K562 (cell line): Measurements from ENCODE around the gene RGS17. TPM values are rescaled to one million over a fixed set of nuclear protein-coding genes. Genes with fewer than 3 reads are reported as not detected.

Source experiments
- ATAC-seq: fragments of 200-7000 bp; cut with Tn5 transposase; 3 replicates; pipeline ENCODE4 v1.9.1; 2020; ENCODE audit warnings: moderate library complexity
- BruUV-seq: library from RNA; stranded (reverse); fragments of 400-500 nt; replicated peaks from 2 replicates; lab custom pipeline; 2021; lab: Mats Ljungman, UMichigan
- CTCF ChIA-PET: fragments of 300-600 bp; formaldehyde crosslinking; extraction: SDS; loops from one replicate; lab custom pipeline; 2021; ENCODE audit warnings: low intra/inter-chr PET ratio; lab: Yijun Ruan, JAX
- POLR2A ChIA-PET: fragments of 300-600, 350-650 bp; sonication (Branson Sonifier 250); formaldehyde crosslinking; extraction: SDS; loops from one replicate; lab custom pipeline; 2021; ENCODE audit warnings: antibody characterized with exemption, inconsistent platforms; lab: Yijun Ruan, JAX
- DNase-seq, 4 experiments: peaks; one replicate each; pipeline versions ENCODE4 v3.0.0 to v3.0.0-alpha.2; 2011 to 2018; ENCODE audit warnings: low spot score in 3 of 4, mixed read lengths in 3 of 4; ENCODE audit errors: extremely low read depth in 1 of 4
- FAIRE-seq: peaks from 2 replicates; lab custom pipeline; 2011; peaks lifted over from hg19 to GRCh38; lab: Jason Lieb, UNC
- H2AFZ ChIP-seq: 2 replicates; pipeline ENCODE4 v1.6.0; 2011; ENCODE audit warnings: low read depth, low read length, control low read depth, inconsistent platforms
- H3K27ac ChIP-seq: fragments of 200-600 bp; 3 replicates; pipeline ENCODE4 v1.8.0; 2011; ENCODE audit warnings: low read depth, mild to moderate bottlenecking, control low read depth, inconsistent platforms, low read length, moderate library complexity, mixed read lengths; ENCODE audit errors: extremely low read depth
- H3K27me3 ChIP-seq, 2 experiments: fragments of 300-600 bp in 1 of 2; 2 replicates in 1 of 2; 3 replicates in 1 of 2; pipeline versions ENCODE4 v1.6.0 to v1.8.0; 2011; ENCODE audit warnings: inconsistent platforms in 2 of 2, low read length in 2 of 2, mild to moderate bottlenecking in 1 of 2, mixed read lengths in 1 of 2, moderate library complexity in 1 of 2; ENCODE audit not compliant: control insufficient read depth in 2 of 2, insufficient read depth in 2 of 2
- H3K36me3 ChIP-seq: fragments of 300-600 bp; 3 replicates; pipeline ENCODE4 v1.8.0; 2011; ENCODE audit warnings: mild to moderate bottlenecking, low read length, inconsistent platforms; ENCODE audit not compliant: control insufficient read depth, insufficient read depth
- H3K4me1 ChIP-seq, 2 experiments: fragments of 200-600 bp in 1 of 2; replicated peaks in 1 of 2; 2 replicates in 1 of 2; 3 replicates in 1 of 2; pipeline versions ENCODE4 v1.5.1 to v1.8.0; 2011; ENCODE audit warnings: inconsistent platforms in 2 of 2, low read length in 2 of 2, mild to moderate bottlenecking in 1 of 2, mixed read lengths in 1 of 2, moderate library complexity in 1 of 2; ENCODE audit not compliant: control insufficient read depth in 2 of 2, insufficient read depth in 2 of 2
- H3K4me2 ChIP-seq: 2 replicates; pipeline ENCODE4 v1.6.1; 2011; ENCODE audit warnings: low read length, control low read depth, inconsistent platforms, mixed read lengths; ENCODE audit not compliant: insufficient read depth
- H3K4me3 ChIP-seq: fragments of 200-600 bp; sonication (generic), shearing (Covaris generic); 2 replicates; pipeline ENCODE4 v1.5.1; 2016; ENCODE audit warnings: control low read depth, inconsistent platforms
- H3K79me2 ChIP-seq: fragments of 200-600 bp; 3 replicates; pipeline ENCODE4 v1.8.0; 2011; ENCODE audit warnings: low read length, inconsistent platforms; ENCODE audit not compliant: control insufficient read depth, insufficient read depth
- H3K9ac ChIP-seq, 2 experiments: 2 replicates each; pipeline versions ENCODE4 v1.6.0 to v1.6.1; 2011; ENCODE audit warnings: low read depth in 2 of 2, low read length in 2 of 2, control low read depth in 1 of 2, inconsistent platforms in 1 of 2, mild to moderate bottlenecking in 1 of 2, mixed read lengths in 1 of 2; ENCODE audit not compliant: insufficient read depth in 1 of 2
- H3K9me1 ChIP-seq: one replicate; pipeline ENCODE4 v1.6.0; 2011; ENCODE audit warnings: inconsistent platforms, mild to moderate bottlenecking, low read length, moderate library complexity; ENCODE audit not compliant: control insufficient read depth, insufficient read depth
- H3K9me3 ChIP-seq: replicated peaks from 2 replicates; pipeline ENCODE4 v1.5.1; 2011; ENCODE audit warnings: low read depth, low read length, inconsistent platforms; ENCODE audit not compliant: control insufficient read depth, insufficient read depth
- H4K20me1 ChIP-seq: replicated peaks from 2 replicates; pipeline ENCODE4 v1.6.1; 2011; ENCODE audit warnings: low read length, inconsistent platforms, mixed read lengths; ENCODE audit not compliant: control insufficient read depth, insufficient read depth
- BCL6 ChIP-seq: fragments of 250-450 bp; sonication (Bioruptor Pico); IDR thresholded peaks from 2 replicates; pipeline ENCODE4 v1.4.0; 2020
- E2F5 ChIP-seq: sonication (generic); formaldehyde crosslinking; IDR thresholded peaks from 2 replicates; pipeline ENCODE4 v1.8.0; 2022; ENCODE audit warnings: mild to moderate bottlenecking, missing genetic modification reagents
- ERF ChIP-seq: fragments of 450-650 bp; formaldehyde crosslinking; IDR thresholded peaks from 2 replicates; pipeline ENCODE4 v1.4.0; 2020; ENCODE audit warnings: mild to moderate bottlenecking, mixed read lengths
- ETS2 ChIP-seq: IDR thresholded peaks from 2 replicates; pipeline ENCODE4 v1.6.1; 2016; ENCODE audit warnings: borderline replicate concordance, missing genetic modification characterization, mild to moderate bottlenecking, moderate library complexity, missing compliant biosample characterization; ENCODE audit not compliant: poor library complexity, severe bottlenecking
- HDGF ChIP-seq: fragments of 450-650 bp; IDR thresholded peaks from 2 replicates; pipeline ENCODE4 v1.6.1; 2016
- HEY1 ChIP-seq: fragments of 250-450 bp; sonication (Bioruptor Pico); IDR thresholded peaks from 2 replicates; pipeline ENCODE4 v1.5.0; 2020; ENCODE audit warnings: mild to moderate bottlenecking, moderate library complexity, borderline replicate concordance
- HNRNPL ChIP-seq: fragments of 200-400 bp; formaldehyde crosslinking; IDR thresholded peaks from 2 replicates; pipeline ENCODE4 v1.6.1; 2017; ENCODE audit warnings: low read depth, mild to moderate bottlenecking, low read length
- PREB ChIP-seq: sonication (generic); formaldehyde crosslinking; IDR thresholded peaks from 2 replicates; pipeline ENCODE4 v1.8.1; 2023; ENCODE audit warnings: mild to moderate bottlenecking, missing genetic modification reagents
- SMARCA4 ChIP-seq: fragments of 450-650 bp; IDR thresholded peaks from 2 replicates; pipeline ENCODE4 v1.6.1; 2016
- ZBTB12 ChIP-seq: fragments of 250-450 bp; sonication (Bioruptor Pico); IDR thresholded peaks from 2 replicates; pipeline ENCODE4 v1.4.0; 2020
- ZBTB49 ChIP-seq: sonication (generic); formaldehyde crosslinking; IDR thresholded peaks from 2 replicates; pipeline ENCODE4 v1.8.0; 2022; ENCODE audit warnings: missing genetic modification reagents, mild to moderate bottlenecking, borderline replicate concordance
- ZEB2 ChIP-seq: fragments of 450-650 bp; IDR thresholded peaks from 2 replicates; pipeline ENCODE4 v1.6.1; 2016
- ZNF282 ChIP-seq: sonication (generic); formaldehyde crosslinking; IDR thresholded peaks from 2 replicates; pipeline ENCODE4 v1.8.1; 2023; ENCODE audit warnings: missing genetic modification reagents
- ZNF584 ChIP-seq: fragments of 200-800 bp; sonication (Bioruptor generic); IDR thresholded peaks from 2 replicates; pipeline ENCODE4 v1.6.1; 2016; ENCODE audit warnings: low read depth, mild to moderate bottlenecking, missing genetic modification characterization, missing compliant biosample characterization
- ZNF778 ChIP-seq: fragments of 450-650 bp; formaldehyde crosslinking; IDR thresholded peaks from 2 replicates; pipeline ENCODE4 v1.4.0; 2020; ENCODE audit warnings: mild to moderate bottlenecking, moderate library complexity
- WGBS: fragments of 100-300 bp; shearing (Covaris generic); methylation state at CpG from one replicate; pipeline ENCODE4 v1.1.6; 2016; ENCODE audit warnings: low coverage, mixed read lengths; ENCODE audit not compliant: insufficient coverage; ENCODE audit errors: missing lambda C conversion rate; 5-methylcytosine and 5-hydroxymethylcytosine counted together
- in situ Hi-C: fragments of 300-500 bp; cut with MboI; formaldehyde crosslinking; loops from 4 replicates; pipeline ENCODE4 v1.15.0; 2018; ENCODE audit warnings: inconsistent platforms, mixed read lengths
- intact Hi-C: fragments of 100-400 bp; cut with micrococcal nuclease; formaldehyde crosslinking; loops from 2 replicates; pipeline ENCODE4 v1.14.2; 2022
- polyA plus RNA-seq, 8 experiments: library from polyadenylated mRNA; depleted of rRNA in 4 of 8; stranded (reverse) in 5 of 8; unstranded in 3 of 8; fragments of >200 nt; fragmentation: Nextera tagmentation in 2 of 8; fragmentation: Illumina TruSeq in 1 of 8; extraction: Ambion mirVana in 2 of 8; extraction: Trizol in 1 of 8; gene quantifications; 2 replicates each; pipeline versions ENCODE4 v1.2.1 to v1.2.3, GENCODE V29; 2011 to 2014; ENCODE audit warnings: inconsistent platforms in 1 of 8, missing spikeins in 1 of 8
- total RNA-seq, 7 experiments: library from RNA; depleted of rRNA in 6 of 7; stranded (reverse); fragments of >200 nt in 6 of 7; fragmentation: Illumina TruSeq in 2 of 7; extraction: Trizol in 2 of 7; gene quantifications; 2 replicates each; pipeline versions ENCODE4 v1.2.1 to v1.2.3, GENCODE V29; 2011 to 2021; ENCODE audit warnings: low replicate concordance in 1 of 7

RGS17 gene
- total and polyA plus RNA-seq, 9 of the 15 experiments (the other 6 are each of a cell fraction or from before 2014, with no cell fraction given) = 0.01 to 0.14 (median 0.08) TPM; not detected in 6

GRCh38 chr6:153149891-153150290, 18.8 kb upstream of the RGS17 start:
- Histone ChIP-seq H2AFZ (no peak overlapping the region), H3K9me1 (no peaks in the 10 kb centered on the region), H3K4me2 (no peak overlapping the region), H4K20me1 (no peaks in the 10 kb centered on the region), H3K9ac (no peak overlapping the region), H3K4me3 (no peak overlapping the region), H3K27ac (no peak overlapping the region), H3K79me2 (no peaks in the 10 kb centered on the region), H3K27me3 (no peaks in the 10 kb centered on the region), H3K4me1 (no peaks in the 10 kb centered on the region), H3K9me3 (no peaks in the 10 kb centered on the region), H3K36me3 (no peaks in the 10 kb centered on the region)
- no peak for FAIRE-seq
- no peak for ATAC-seq
- TF ChIP-seq ZNF584 (CRISPR knock-in tag) = no peak
- no peak for TF ChIP-seq ETS2 (tag)
- no peak for TF ChIP-seq ZBTB12 (CRISPR knock-in tag)
- no peak for TF ChIP-seq HDGF
- TF ChIP-seq E2F5 (CRISPR knock-in tag) = no peak
- TF ChIP-seq ERF (CRISPR knock-in tag) = no peak
- no peak for TF ChIP-seq HEY1 (CRISPR knock-in tag)
- no peak for TF ChIP-seq HNRNPL
- TF ChIP-seq ZNF282 (CRISPR knock-in tag) = no peak
- no peak for TF ChIP-seq ZBTB49 (CRISPR knock-in tag)
- no peak for TF ChIP-seq ZNF778 (CRISPR knock-in tag)
- TF ChIP-seq PREB = no peak
- TF ChIP-seq BCL6 (CRISPR knock-in tag) = no peak
- no peak for TF ChIP-seq ZEB2
- TF ChIP-seq SMARCA4 = no peak
- BruUV-seq = no TSS peak
- CTCF ChIA-PET = no interaction called here
- POLR2A ChIA-PET = no interaction called here
- intact Hi-C loops (no loop called here), in situ Hi-C loops (no loop called here)
- 0% methylated on average over 6 of the region's 6 CpGs for WGBS
- no peak for DNase-seq
